ENCODE data around the gene MTAP. TPM values are rescaled to one million over a fixed set of nuclear protein-coding genes. Genes with fewer than 3 reads are reported as not detected.
"Not testable (repeated sequence)": the region's sequence is repeated elsewhere in the genome, so short reads cannot be mapped to it uniquely, and the experiment has no call there.

The MTAP gene
- total and polyA plus RNA-seq, 5 donors from 2014 or later = 8.2 to 22.5 (median 15.0) TPM

GRCh38 chr9:21936161-21936560 is 133.7 kb downstream of the MTAP start:
- Mint-ChIP-seq H3K27ac (no peak overlapping the region), H3K4me1 (no peaks in the 10 kb centered on the region), H3K36me3 (peaks cover 12% of the 10 kb centered on the region), H3K27me3 (no peaks in the 10 kb centered on the region), H3K4me3 (no peak overlapping the region), H3K9me3 (no peaks in the 10 kb centered on the region)
- Histone ChIP-seq H3K4me3 (ENCODE audit: low read depth, low read length) (no peak overlapping the region), H3K27me3 (ENCODE audit: control insufficient read depth, insufficient read depth, low read length) (no peaks in the 10 kb centered on the region), H3K27ac (ENCODE audit: insufficient read depth, low read length, poor library complexity, severe bottlenecking) (no peak overlapping the region), H3K4me1 (ENCODE audit: control insufficient read depth, insufficient read depth, low read length, poor library complexity, severe bottlenecking) (no peaks in the 10 kb centered on the region), H3K9me3 (ENCODE audit: control insufficient read depth in 2 of 2, low read length in 2 of 2) (no peaks in the 10 kb centered on the region), H3K36me3 (ENCODE audit: control insufficient read depth, insufficient read depth, low read length) (no peaks in the 10 kb centered on the region)
- DNase-seq (no peak), ATAC-seq (ENCODE audit: low read depth in 2 of 2) (no peak)

- H3K27me3 Mint-ChIP-seq = no peaks in the 10 kb centered on the region
- H3K27me3 ChIP-seq (ENCODE audit: control insufficient read depth, insufficient read depth, low read length) = peaks cover 2% of the 10 kb centered on the region
- no peaks in the 10 kb centered on the region for H3K9me3 Mint-ChIP-seq
- no peak for ATAC-seq (ENCODE audit: low read depth in 2 of 2)
- no peak overlapping the region for H3K27ac ChIP-seq (ENCODE audit: insufficient read depth, low read length, poor library complexity, severe bottlenecking)
- H3K4me1 ChIP-seq (ENCODE audit: control insufficient read depth, insufficient read depth, low read length, poor library complexity, severe bottlenecking) = no peaks in the 10 kb centered on the region
- no peaks in the 10 kb centered on the region for H3K36me3 Mint-ChIP-seq
- no peak overlapping the region for H3K27ac Mint-ChIP-seq
- H3K9me3 ChIP-seq (ENCODE audit: control insufficient read depth in 2 of 2, low read length in 2 of 2) = no peaks in the 10 kb centered on the region
- no peaks in the 10 kb centered on the region for H3K36me3 ChIP-seq (ENCODE audit: control insufficient read depth, insufficient read depth, low read length)
- DNase-seq = no peak
- no peaks in the 10 kb centered on the region for H3K4me1 Mint-ChIP-seq
- no peak overlapping the region for H3K4me3 Mint-ChIP-seq
- H3K4me3 ChIP-seq (ENCODE audit: low read depth, low read length) = no peak overlapping the region
These were observed 139.0 kb downstream of the MTAP start for GRCh38 chr9:21941337-21941995.

DNA sequence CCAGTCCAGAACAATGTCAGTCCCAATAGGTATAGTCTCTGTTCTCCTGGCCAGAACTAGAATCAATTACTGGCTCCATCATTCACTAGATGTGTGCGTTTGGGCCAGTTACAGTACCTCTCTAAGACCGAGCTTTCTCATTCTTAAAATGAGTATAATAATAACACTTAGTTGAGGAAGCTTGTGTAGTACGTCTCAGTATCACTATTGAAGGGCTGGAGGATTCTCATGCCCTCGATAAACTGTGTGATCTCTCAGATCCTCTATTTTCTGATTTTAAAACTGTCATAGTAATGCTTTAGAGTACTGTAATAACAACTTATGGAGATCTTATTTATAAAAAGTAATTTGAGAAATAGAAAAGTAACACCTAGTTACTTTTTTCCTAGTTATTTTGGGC is 141.0 kb downstream of the MTAP start:
- no peaks in the 10 kb centered on the region for H3K36me3 ChIP-seq (ENCODE audit: control insufficient read depth, insufficient read depth, low read length)
- DNase-seq = no peak
- no peaks in the 10 kb centered on the region for H3K4me1 ChIP-seq (ENCODE audit: control insufficient read depth, insufficient read depth, low read length, poor library complexity, severe bottlenecking)
- Mint-ChIP-seq H3K27me3 (peaks cover 14% of the 10 kb centered on the region), H3K4me1 (no peaks in the 10 kb centered on the region), H3K9me3 (peaks cover 0 to 9% (median 0%) of the 10 kb centered on the region in 7 donors), H3K36me3 (no peaks in the 10 kb centered on the region), H3K27ac (no peak overlapping the region), H3K4me3 (no peak overlapping the region)
- no peak overlapping the region for H3K4me3 ChIP-seq (ENCODE audit: low read depth, low read length)
- H3K27ac ChIP-seq (ENCODE audit: insufficient read depth, low read length, poor library complexity, severe bottlenecking) = no peak overlapping the region
- H3K9me3 ChIP-seq (ENCODE audit: control insufficient read depth in 2 of 2, low read length in 2 of 2) = no peaks in the 10 kb centered on the region
- ATAC-seq (ENCODE audit: low read depth in 2 of 2) = no peak
- H3K27me3 ChIP-seq (ENCODE audit: control insufficient read depth, insufficient read depth, low read length) = peaks cover 2% of the 10 kb centered on the region

DNA sequence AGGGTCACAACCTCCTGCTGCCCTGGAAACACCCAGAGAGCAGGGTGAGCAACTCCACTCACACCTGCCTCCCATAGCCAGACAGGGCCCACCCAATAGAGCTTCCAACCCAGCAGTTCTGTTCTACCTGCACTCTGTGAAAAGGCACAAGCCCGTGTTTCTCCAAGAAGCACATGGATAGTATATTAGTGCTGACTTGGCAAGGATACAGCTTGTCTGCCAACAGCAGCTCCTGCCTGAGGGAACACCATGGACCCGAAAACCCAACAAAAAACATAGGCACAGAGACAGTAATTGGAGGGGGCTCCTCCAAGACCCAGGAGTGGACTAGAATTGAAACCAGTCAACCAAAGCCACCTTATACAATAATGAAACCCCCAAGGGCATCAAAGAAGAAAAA is 143.2 kb downstream of the MTAP start:
- Mint-ChIP-seq H3K27me3 (peaks cover 28% of the 10 kb centered on the region), H3K9me3 (peaks cover 0 to 10% (median 0%) of the 10 kb centered on the region in 7 donors), H3K36me3 (no peaks in the 10 kb centered on the region), H3K4me3 (no peak overlapping the region), H3K4me1 (no peaks in the 10 kb centered on the region), H3K27ac (no peak overlapping the region)
- ATAC-seq (ENCODE audit: low read depth in 2 of 2) = no peak
- Histone ChIP-seq H3K36me3 (ENCODE audit: control insufficient read depth, insufficient read depth, low read length) (no peaks in the 10 kb centered on the region), H3K27me3 (ENCODE audit: control insufficient read depth, insufficient read depth, low read length) (peaks cover 4% of the 10 kb centered on the region), H3K4me1 (ENCODE audit: control insufficient read depth, insufficient read depth, low read length, poor library complexity, severe bottlenecking) (no peaks in the 10 kb centered on the region), H3K4me3 (ENCODE audit: low read depth, low read length) (no peak overlapping the region), H3K9me3 (ENCODE audit: control insufficient read depth in 2 of 2, low read length in 2 of 2) (no peaks in the 10 kb centered on the region), H3K27ac (ENCODE audit: insufficient read depth, low read length, poor library complexity, severe bottlenecking) (no peak overlapping the region)
- no peak for DNase-seq

DNA sequence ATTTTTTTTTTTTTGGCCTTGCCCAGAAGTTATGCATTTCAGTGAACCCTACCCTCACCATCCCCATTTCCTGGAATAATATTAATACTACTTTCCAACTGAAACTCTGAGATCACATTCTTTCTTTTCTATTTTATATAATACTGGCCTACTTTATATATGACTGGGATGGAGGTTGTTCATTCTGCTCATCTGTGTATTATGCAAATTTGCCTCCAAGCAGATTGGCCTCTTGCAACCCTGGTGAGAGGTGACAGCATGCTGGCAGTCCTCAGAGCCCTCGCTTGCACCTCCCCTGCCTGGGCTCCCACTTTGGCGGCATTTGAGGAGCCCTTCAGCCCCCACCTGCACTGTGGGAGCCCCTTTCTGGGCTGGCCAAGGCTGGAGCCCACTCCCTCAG is 156.4 kb downstream of the MTAP start:
- Histone ChIP-seq H3K27ac (ENCODE audit: insufficient read depth, low read length, poor library complexity, severe bottlenecking) (no peak overlapping the region), H3K36me3 (ENCODE audit: control insufficient read depth, insufficient read depth, low read length) (no peaks in the 10 kb centered on the region), H3K27me3 (ENCODE audit: control insufficient read depth, insufficient read depth, low read length) (peaks cover 22% of the 10 kb centered on the region), H3K4me3 (ENCODE audit: low read depth, low read length) (no peak overlapping the region), H3K9me3 (ENCODE audit: control insufficient read depth in 2 of 2, low read length in 2 of 2) (peaks cover 0 to 3% of the 10 kb centered on the region in 2 experiments), H3K4me1 (ENCODE audit: control insufficient read depth, insufficient read depth, low read length, poor library complexity, severe bottlenecking) (no peaks in the 10 kb centered on the region)
- ATAC-seq (ENCODE audit: low read depth in 2 of 2) (no peak), DNase-seq (peak in 1 of 3 donors; percentile 25)
- H3K36me3 Mint-ChIP-seq = no peaks in the 10 kb centered on the region
- H3K27ac Mint-ChIP-seq = no peak overlapping the region
- H3K9me3 Mint-ChIP-seq = peaks cover 0 to 9% (median 1%) of the 10 kb centered on the region in 7 donors
- H3K27me3 Mint-ChIP-seq = peaks cover 58% of the 10 kb centered on the region
- H3K4me3 Mint-ChIP-seq = no peak overlapping the region
- H3K4me1 Mint-ChIP-seq = peaks cover 0 to 11% (median 1%) of the 10 kb centered on the region in 4 donors

GRCh38 chr9:21959268-21959667 is 156.8 kb downstream of the MTAP start:
- not testable (repeated sequence) for H3K4me3 ChIP-seq (ENCODE audit: low read depth, low read length); H3K4me1 ChIP-seq (ENCODE audit: control insufficient read depth, insufficient read depth, low read length, poor library complexity, severe bottlenecking); H3K27ac ChIP-seq (ENCODE audit: insufficient read depth, low read length, poor library complexity, severe bottlenecking); H3K36me3 ChIP-seq (ENCODE audit: control insufficient read depth, insufficient read depth, low read length); DNase-seq; H3K27ac Mint-ChIP-seq; ATAC-seq (ENCODE audit: low read depth in 2 of 2); H3K9me3 Mint-ChIP-seq; H3K9me3 ChIP-seq (ENCODE audit: control insufficient read depth in 2 of 2, low read length in 2 of 2); H3K4me3 Mint-ChIP-seq; H3K36me3 Mint-ChIP-seq
- Mint-ChIP-seq H3K27me3 (peaks cover 60% of the 10 kb centered on the region), H3K4me1 (peaks cover 0 to 16% (median 2%) of the 10 kb centered on the region in 4 donors)
- H3K27me3 ChIP-seq (ENCODE audit: control insufficient read depth, insufficient read depth, low read length) = peaks cover 26% of the 10 kb centered on the region

DNA sequence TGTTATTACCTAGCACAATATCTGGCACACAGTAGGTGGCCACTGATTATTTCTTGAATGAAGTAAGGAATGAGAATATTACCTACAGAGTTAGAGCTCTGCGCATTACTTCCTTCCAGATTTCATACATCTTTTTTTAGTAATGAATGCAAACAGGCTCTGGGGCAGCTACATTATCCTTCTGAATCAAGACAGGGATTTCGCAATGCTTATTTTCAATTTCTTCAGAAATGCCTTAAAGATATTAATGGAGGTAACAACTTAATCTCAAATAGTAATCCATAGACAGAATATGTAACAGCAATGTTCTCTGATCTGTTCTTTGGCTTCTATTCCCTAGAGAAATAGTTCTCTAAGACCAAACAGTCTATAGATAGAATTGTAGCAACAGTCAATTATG is 159.1 kb downstream of the MTAP start:
- Mint-ChIP-seq H3K36me3 (no peaks in the 10 kb centered on the region), H3K9me3 (peaks cover 0 to 9% (median 5%) of the 10 kb centered on the region in 7 donors), H3K27ac (no peak overlapping the region), H3K4me1 (peaks cover 0 to 33% (median 10%) of the 10 kb centered on the region in 4 donors), H3K4me3 (no peak overlapping the region), H3K27me3 (peaks cover 72% of the 10 kb centered on the region)
- peaks cover 15% of the 10 kb centered on the region for H3K4me1 ChIP-seq (ENCODE audit: control insufficient read depth, insufficient read depth, low read length, poor library complexity, severe bottlenecking)
- peaks cover 3 to 5% of the 10 kb centered on the region in 2 experiments for H3K9me3 ChIP-seq (ENCODE audit: control insufficient read depth in 2 of 2, low read length in 2 of 2)
- H3K36me3 ChIP-seq (ENCODE audit: control insufficient read depth, insufficient read depth, low read length) = no peaks in the 10 kb centered on the region
- peaks cover 39% of the 10 kb centered on the region for H3K27me3 ChIP-seq (ENCODE audit: control insufficient read depth, insufficient read depth, low read length)
- ATAC-seq (ENCODE audit: low read depth in 2 of 2) (no peak), DNase-seq (no peak)
- no peak overlapping the region for H3K27ac ChIP-seq (ENCODE audit: insufficient read depth, low read length, poor library complexity, severe bottlenecking)
- H3K4me3 ChIP-seq (ENCODE audit: low read depth, low read length) = no peak overlapping the region

DNA sequence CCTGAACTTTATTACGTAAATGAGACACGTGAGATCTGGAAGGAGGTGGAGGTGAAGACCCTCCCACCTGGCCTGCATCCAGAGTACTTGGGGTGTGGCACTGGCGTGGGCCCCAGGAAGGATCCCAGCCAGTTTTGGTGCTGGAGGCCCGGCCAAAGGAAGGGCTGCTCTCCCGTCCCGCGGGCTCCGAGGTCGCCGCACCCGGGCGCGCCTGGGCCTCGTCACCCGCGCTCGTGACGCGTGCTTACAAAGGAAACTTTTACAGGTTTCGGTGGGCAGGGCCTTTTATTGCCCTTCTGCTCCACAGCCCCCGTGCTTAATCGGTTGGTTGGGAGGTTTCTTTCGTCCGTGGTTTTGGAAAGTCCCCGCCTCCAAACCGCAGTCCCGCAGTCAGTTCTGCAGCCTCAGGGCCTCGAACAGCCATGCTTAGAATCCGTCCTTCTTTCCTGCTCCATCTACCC is 162.5 kb downstream of the MTAP start:
- Mint-ChIP-seq H3K27ac (peak overlapping the region in 1 of 3 donors; percentile 41), H3K9me3 (peaks cover 0 to 21% (median 9%) of the 10 kb centered on the region in 7 donors)

More for the DNA sequence above, 162.5 kb downstream of the MTAP start:
- peaks cover 18 to 35% of the 10 kb centered on the region in 2 experiments for H3K9me3 ChIP-seq (ENCODE audit: control insufficient read depth in 2 of 2, low read length in 2 of 2)
- peaks cover 69% of the 10 kb centered on the region for H3K27me3 ChIP-seq (ENCODE audit: control insufficient read depth, insufficient read depth, low read length)
- Mint-ChIP-seq H3K36me3 (peaks cover 6% of the 10 kb centered on the region), H3K27me3 (peaks cover 93% of the 10 kb centered on the region), H3K4me3 (peak overlapping the region; percentile 55 to 81 (median 76)), H3K4me1 (peaks cover 5 to 45% (median 23%) of the 10 kb centered on the region in 4 donors)
- H3K4me3 ChIP-seq (ENCODE audit: low read depth, low read length) = peak overlapping the region; percentile 57
- H3K4me1 ChIP-seq (ENCODE audit: control insufficient read depth, insufficient read depth, low read length, poor library complexity, severe bottlenecking) = peaks cover 24% of the 10 kb centered on the region
- peak; percentile 60 to 87 (median 62) for DNase-seq
- H3K36me3 ChIP-seq (ENCODE audit: control insufficient read depth, insufficient read depth, low read length) = no peaks in the 10 kb centered on the region
- no peak overlapping the region for H3K27ac ChIP-seq (ENCODE audit: insufficient read depth, low read length, poor library complexity, severe bottlenecking)
- peak; percentile 38 to 57 for ATAC-seq (ENCODE audit: low read depth in 2 of 2)
